Endothelial cell of umbilical vein (primary cell): Measurements from ENCODE around the gene EPN2.

Experiments used
- EZH2 ChIP-seq: IDR thresholded peaks from 2 replicates; pipeline ENCODE4 v1.6.1; 2012; ENCODE audit warnings: borderline replicate concordance, low read depth, mild to moderate bottlenecking, moderate library complexity, low read length, inconsistent platforms; ENCODE audit not compliant: severe bottlenecking
- POLR2A ChIP-seq: IDR thresholded peaks from 2 replicates; pipeline ENCODE4 v1.6.1; 2012; ENCODE audit warnings: low read depth, mild to moderate bottlenecking, control low read depth, low read length
- POLR2AphosphoS5 ChIP-seq: IDR thresholded peaks from 2 replicates; pipeline ENCODE4 v1.6.1; 2012; ENCODE audit warnings: low read depth, mild to moderate bottlenecking, control low read depth, low read length, moderate library complexity; ENCODE audit not compliant: insufficient read depth
- TF ChIP-seq, protein P1 (sequence below), 2 donors: IDR thresholded peaks; 1 replicate in 1 of 2; 2 replicates in 1 of 2; pipeline ENCODE4 v1.5.1; 2011; ENCODE audit warnings: low read length in 2 of 2, mild to moderate bottlenecking in 2 of 2, moderate library complexity in 2 of 2, control low read depth in 1 of 2, inconsistent platforms in 1 of 2, low read depth in 1 of 2; ENCODE audit not compliant: insufficient read depth in 1 of 2; ENCODE audit errors: extremely low read depth in 1 of 2
- TF ChIP-seq, protein P2 (sequence below): IDR thresholded peaks from 2 replicates; pipeline ENCODE4 v1.6.1; 2011; ENCODE audit not compliant: insufficient read depth, insufficient read length

DNA sequence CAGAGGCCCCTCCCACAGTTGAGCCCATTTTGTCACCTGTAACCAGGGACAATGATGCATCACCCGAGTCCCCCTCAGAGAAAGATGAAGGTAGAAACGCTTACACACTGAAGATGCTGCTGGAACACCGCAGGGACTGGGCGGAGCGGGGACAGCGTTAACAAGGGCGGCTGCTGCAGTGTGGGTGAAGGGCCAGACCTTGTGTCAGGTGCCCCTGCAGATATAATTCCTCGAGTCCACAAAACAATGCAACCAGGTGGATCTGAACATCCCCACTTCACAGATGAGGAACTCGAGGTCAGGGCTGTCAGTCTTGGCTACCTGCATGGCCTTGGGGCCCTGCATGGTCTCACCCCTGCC is 134.8 kb downstream of the EPN2 start:
- TF ChIP-seq POLR2AphosphoS5, result no peak
- TF ChIP-seq, protein P1, sequence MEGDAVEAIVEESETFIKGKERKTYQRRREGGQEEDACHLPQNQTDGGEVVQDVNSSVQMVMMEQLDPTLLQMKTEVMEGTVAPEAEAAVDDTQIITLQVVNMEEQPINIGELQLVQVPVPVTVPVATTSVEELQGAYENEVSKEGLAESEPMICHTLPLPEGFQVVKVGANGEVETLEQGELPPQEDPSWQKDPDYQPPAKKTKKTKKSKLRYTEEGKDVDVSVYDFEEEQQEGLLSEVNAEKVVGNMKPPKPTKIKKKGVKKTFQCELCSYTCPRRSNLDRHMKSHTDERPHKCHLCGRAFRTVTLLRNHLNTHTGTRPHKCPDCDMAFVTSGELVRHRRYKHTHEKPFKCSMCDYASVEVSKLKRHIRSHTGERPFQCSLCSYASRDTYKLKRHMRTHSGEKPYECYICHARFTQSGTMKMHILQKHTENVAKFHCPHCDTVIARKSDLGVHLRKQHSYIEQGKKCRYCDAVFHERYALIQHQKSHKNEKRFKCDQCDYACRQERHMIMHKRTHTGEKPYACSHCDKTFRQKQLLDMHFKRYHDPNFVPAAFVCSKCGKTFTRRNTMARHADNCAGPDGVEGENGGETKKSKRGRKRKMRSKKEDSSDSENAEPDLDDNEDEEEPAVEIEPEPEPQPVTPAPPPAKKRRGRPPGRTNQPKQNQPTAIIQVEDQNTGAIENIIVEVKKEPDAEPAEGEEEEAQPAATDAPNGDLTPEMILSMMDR (IDR thresholded peaks at IDR 0.05; ENCODE audit: extremely low read depth in 1 of 2, insufficient read depth in 1 of 2, low read depth in 1 of 2, low read length in 2 of 2), result no peak
- no peak for TF ChIP-seq POLR2A
- no peak for TF ChIP-seq EZH2
- TF ChIP-seq, protein P2, sequence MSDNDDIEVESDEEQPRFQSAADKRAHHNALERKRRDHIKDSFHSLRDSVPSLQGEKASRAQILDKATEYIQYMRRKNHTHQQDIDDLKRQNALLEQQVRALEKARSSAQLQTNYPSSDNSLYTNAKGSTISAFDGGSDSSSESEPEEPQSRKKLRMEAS, result no peak
